ENCODE data around the gene TBR1.

TBR1 gene

GRCh38 chr2:161430386-161430785 lies 14.3 kb downstream of the TBR1 start:
- DNase-seq: no peak

- no peak for DNase-seq
Observed at GRCh38 chr2:161432107-161432506, 16.0 kb downstream of the TBR1 start.

- DNase-seq: no peak
Observed at GRCh38 chr2:161434118-161434517, 18.0 kb downstream of the TBR1 start.

- DNase-seq: no peak
Observed at GRCh38 chr2:161436411-161436810, 20.3 kb downstream of the TBR1 start.

- DNase-seq: no peak
Observed at GRCh38 chr2:161438598-161438997, 22.5 kb downstream of the TBR1 start.

GRCh38 chr2:161445097-161445496 lies 29.0 kb downstream of the TBR1 start:
- DNase-seq: no peak

GRCh38 chr2:161448431-161448830 lies 32.3 kb downstream of the TBR1 start:
- no peak for DNase-seq

GRCh38 chr2:161471631-161472030 lies 55.5 kb downstream of the TBR1 start:
- no peak for DNase-seq

- no peak for DNase-seq
Observed at GRCh38 chr2:161474920-161475319, 58.8 kb downstream of the TBR1 start.
